H9 (cell line): Measurements from ENCODE around the gene AFAP1L2. TPM values are rescaled to one million over a fixed set of nuclear protein-coding genes. Genes with fewer than 3 reads are reported as not detected.

ENCODE experiments used
- DNase-seq: peaks from one replicate; pipeline ENCODE4 v3.0.0-alpha.2; 2017
- H2AFZ ChIP-seq: one replicate; pipeline ENCODE4 v1.6.1; 2013; ENCODE audit warnings: mild to moderate bottlenecking, low read length, control low read depth, moderate library complexity
- H2AK5ac ChIP-seq: 2 replicates; pipeline ENCODE4 v1.6.1; 2013; ENCODE audit warnings: low read length, control low read depth, mixed read lengths; ENCODE audit not compliant: insufficient read length
- H2BK120ac ChIP-seq: one replicate; pipeline ENCODE4 v1.6.1; 2013; ENCODE audit warnings: low read depth, mild to moderate bottlenecking, low read length, control low read depth, inconsistent platforms; ENCODE audit not compliant: poor library complexity, severe bottlenecking
- H2BK12ac ChIP-seq: 2 replicates; pipeline ENCODE4 v1.6.1; 2013; ENCODE audit warnings: low read length, control low read depth, mixed read lengths, low read depth; ENCODE audit not compliant: insufficient read length
- H2BK15ac ChIP-seq: 2 replicates; pipeline ENCODE4 v1.6.1; 2013; ENCODE audit warnings: low read depth, low read length, control low read depth
- H2BK20ac ChIP-seq: one replicate; pipeline ENCODE4 v1.6.1; 2013; ENCODE audit warnings: low read depth, mild to moderate bottlenecking, low read length, control low read depth, inconsistent platforms; ENCODE audit not compliant: poor library complexity, severe bottlenecking
- H2BK5ac ChIP-seq: 2 replicates; pipeline ENCODE4 v1.6.1; 2013; ENCODE audit warnings: low read length, control low read depth, mixed read lengths; ENCODE audit not compliant: insufficient read length
- H3K14ac ChIP-seq: 2 replicates; pipeline ENCODE4 v1.6.1; 2013; ENCODE audit warnings: low read length, control low read depth; ENCODE audit not compliant: insufficient read depth
- H3K18ac ChIP-seq: 2 replicates; pipeline ENCODE4 v1.6.1; 2013; ENCODE audit warnings: low read depth, mild to moderate bottlenecking, mixed read lengths, low read length, control low read depth; ENCODE audit not compliant: insufficient read length
- H3K23ac ChIP-seq: 2 replicates; pipeline ENCODE4 v1.6.1; 2013; ENCODE audit warnings: low read length, control low read depth, mixed read lengths, low read depth; ENCODE audit not compliant: insufficient read length
- H3K23me2 ChIP-seq: 2 replicates; pipeline ENCODE4 v1.6.1; 2013; ENCODE audit warnings: low read depth, mild to moderate bottlenecking, mixed read lengths, low read length, control low read depth; ENCODE audit not compliant: insufficient read length, poor library complexity, severe bottlenecking
- H3K27ac ChIP-seq: 2 replicates; pipeline ENCODE4 v1.5.1; 2013; ENCODE audit warnings: low read length, control low read depth, mixed read lengths, low read depth; ENCODE audit not compliant: insufficient read length
- H3K27me3 ChIP-seq: 2 replicates; pipeline ENCODE4 v1.6.1; 2013; ENCODE audit warnings: low read length, control low read depth, inconsistent platforms; ENCODE audit not compliant: insufficient read depth
- H3K4ac ChIP-seq: 2 replicates; pipeline ENCODE4 v1.6.1; 2013; ENCODE audit warnings: low read depth, mild to moderate bottlenecking, control low read depth, inconsistent platforms, low read length, moderate library complexity
- H3K4me1 ChIP-seq: 2 replicates; pipeline ENCODE4 v1.6.1; 2013; ENCODE audit warnings: low read length, control low read depth, inconsistent platforms; ENCODE audit not compliant: insufficient read depth
- H3K4me2 ChIP-seq: 2 replicates; pipeline ENCODE4 v1.6.1; 2013; ENCODE audit warnings: low read length, control low read depth, mixed read lengths; ENCODE audit not compliant: insufficient read length, insufficient read depth
- H3K56ac ChIP-seq: 2 replicates; pipeline ENCODE4 v1.6.1; 2013; ENCODE audit warnings: low read depth, mild to moderate bottlenecking, mixed read lengths, low read length, control low read depth; ENCODE audit not compliant: insufficient read length
- H3K79me1 ChIP-seq: 2 replicates; pipeline ENCODE4 v1.6.1; 2013; ENCODE audit warnings: low read depth, mild to moderate bottlenecking, moderate library complexity, low read length, control low read depth, inconsistent platforms; ENCODE audit not compliant: insufficient read depth, poor library complexity, severe bottlenecking
- H3K79me2 ChIP-seq: 2 replicates; pipeline ENCODE4 v1.6.1; 2013; ENCODE audit warnings: low read length, control low read depth, inconsistent platforms; ENCODE audit not compliant: insufficient read depth
- H3K9ac ChIP-seq: 2 replicates; pipeline ENCODE4 v1.6.1; 2013; ENCODE audit warnings: low read length, control low read depth, mixed read lengths; ENCODE audit not compliant: insufficient read length; ENCODE audit errors: extremely low read depth
- H3K9me3 ChIP-seq: one replicate; pipeline ENCODE4 v1.6.1; 2013; ENCODE audit warnings: low read depth, low read length, inconsistent platforms; ENCODE audit not compliant: control insufficient read depth
- H3T11ph ChIP-seq: one replicate; pipeline ENCODE4 v1.6.1; 2013; ENCODE audit warnings: mild to moderate bottlenecking, low read length, control low read depth, inconsistent platforms
- H4K20me1 ChIP-seq: one replicate; pipeline ENCODE4 v1.6.1; 2013; ENCODE audit not compliant: control insufficient read depth, insufficient read length, insufficient read depth
- H4K5ac ChIP-seq: 2 replicates; pipeline ENCODE4 v1.6.1; 2013; ENCODE audit warnings: low read depth, mild to moderate bottlenecking, mixed read lengths, low read length, control low read depth; ENCODE audit not compliant: insufficient read length
- H4K8ac ChIP-seq: replicated peaks from 2 replicates; pipeline ENCODE4 v1.6.1; 2013; ENCODE audit warnings: low read length, control low read depth, mixed read lengths, low read depth; ENCODE audit not compliant: insufficient read length
- H4K91ac ChIP-seq: 2 replicates; pipeline ENCODE4 v1.6.1; 2013; ENCODE audit warnings: low read depth, mild to moderate bottlenecking, moderate library complexity, mixed read lengths, low read length, control low read depth; ENCODE audit not compliant: insufficient read length
- H3K27ac Mint-ChIP-seq, 3 experiments: 2 replicates in 2 of 3; 3 replicates in 1 of 3; pipeline ENCODE4 v1.8.0; 2020 to 2021; ENCODE audit warnings: mixed read lengths in 3 of 3, mild to moderate bottlenecking in 1 of 3, moderate library complexity in 1 of 3
- H3K27me3 Mint-ChIP-seq: 2 replicates; pipeline ENCODE4 v1.8.0; 2021; ENCODE audit warnings: low read depth, mild to moderate bottlenecking, moderate library complexity, mixed read lengths
- H3K36me3 Mint-ChIP-seq, 3 experiments: 2 replicates in 2 of 3; 3 replicates in 1 of 3; pipeline ENCODE4 v1.8.0; 2020 to 2021; ENCODE audit warnings: low read depth in 3 of 3, mixed read lengths in 3 of 3; ENCODE audit not compliant: insufficient read depth in 1 of 3
- H3K4me1 Mint-ChIP-seq, 2 experiments: 2 replicates each; pipeline ENCODE4 v1.8.0; 2020; ENCODE audit warnings: mixed read lengths in 2 of 2
- H3K4me3 Mint-ChIP-seq, 2 experiments: 2 replicates in 1 of 2; 3 replicates in 1 of 2; pipeline ENCODE4 v1.8.0; 2020 to 2021; ENCODE audit warnings: mild to moderate bottlenecking in 2 of 2, mixed read lengths in 2 of 2, moderate library complexity in 1 of 2
- H3K9me3 Mint-ChIP-seq, 2 experiments: 2 replicates in 1 of 2; 3 replicates in 1 of 2; pipeline ENCODE4 v1.8.0; 2020; ENCODE audit warnings: mild to moderate bottlenecking in 2 of 2, mixed read lengths in 2 of 2, moderate library complexity in 1 of 2
- CTCF ChIP-seq: fragments of 200-600 bp; sonication (generic); conservative IDR thresholded peaks from 3 replicates; pipeline ENCODE4 v1.8.0; 2021; ENCODE audit warnings: antibody characterized with exemption, mild to moderate bottlenecking
- WGBS: extraction: QIAGEN DNeasy Blood & Tissue Kit; methylation state at CpG from one replicate; pipeline ENCODE4 v1.1.7; 2013; ENCODE audit warnings: missing lambda C conversion rate, low lambda C conversion rate, mixed read lengths; ENCODE audit not compliant: insufficient read length; ENCODE audit errors: extremely low coverage; 5-methylcytosine and 5-hydroxymethylcytosine counted together
- total RNA-seq: library from RNA; stranded (reverse); gene quantifications from 2 replicates; pipeline ENCODE4 v1.2.1, GENCODE V29; 2021

AFAP1L2 gene
- total RNA-seq, 1 experiment from 2014 or later, result 0.77 TPM

- Histone ChIP-seq H2BK12ac (no peak overlapping the region), H3K23ac (no peak overlapping the region), H2BK5ac (no peak overlapping the region), H2AK5ac (no peak overlapping the region), H2BK15ac (no peak overlapping the region), H3K9ac (no peak overlapping the region), H3K9me3 (no peaks in the 10 kb centered on the region), H4K20me1 (no peaks in the 10 kb centered on the region), H3K79me2 (no peaks in the 10 kb centered on the region), H3K18ac (no peak overlapping the region), H3K4ac (no peak overlapping the region), H3K79me1 (no peaks in the 10 kb centered on the region), H4K91ac (no peak overlapping the region), H3K4me1 (no peaks in the 10 kb centered on the region), H2AFZ (no peak overlapping the region), H3K27me3 (no peaks in the 10 kb centered on the region), H3K56ac (no peak overlapping the region), H3K27ac (no peak overlapping the region), H3K14ac (no peak overlapping the region), H3K23me2 (no peaks in the 10 kb centered on the region), H2BK20ac (no peak overlapping the region), H4K5ac (no peak overlapping the region), H4K8ac (no peak overlapping the region), H2BK120ac (no peak overlapping the region), H3K4me2 (no peak overlapping the region), H3T11ph (no peak overlapping the region)
- Mint-ChIP-seq H3K27me3 (peaks cover 9% of the 10 kb centered on the region), H3K4me3 (no peak overlapping the region), H3K4me1 (no peaks in the 10 kb centered on the region), H3K27ac (no peak overlapping the region), H3K9me3 (no peaks in the 10 kb centered on the region), H3K36me3 (no peaks in the 10 kb centered on the region)
- no peak for TF ChIP-seq CTCF
- no CpG with 5 or more reads among the region's 13 CpGs for WGBS
- DNase-seq, result no peak
Observed at GRCh38 chr10:114311496-114312209, 92.6 kb downstream of the AFAP1L2 start.
